RWPE1 (cell line): ENCODE measurements around the gene PCDH10.
A peak's percentile ranks its signal among the peaks of the same experiment; 100 is the strongest.

Experiments
- CTCF ChIA-PET: fragments of 350-600 bp; sonication (Branson Sonifier 250); formaldehyde crosslinking; extraction: SDS; loops from one replicate; lab custom pipeline; 2021; lab: Yijun Ruan, JAX
- POLR2A ChIA-PET: fragments of 400-600 bp; formaldehyde crosslinking; extraction: SDS; loops from one replicate; lab custom pipeline; 2020; ENCODE audit warnings: antibody characterized with exemption; ENCODE audit not compliant: low non-redundant PET; lab: Yijun Ruan, JAX
- DNase-seq: peaks from one replicate; pipeline ENCODE4 v3.0.0; 2012; ENCODE audit warnings: low spot score
- H3K27ac ChIP-seq: fragments of 450-650 bp; 2 replicates; pipeline ENCODE4 v1.5.1; 2017
- CTCF ChIP-seq: fragments of 450-650 bp; conservative IDR thresholded peaks from 2 replicates; pipeline ENCODE4 v1.5.1; 2017; ENCODE audit warnings: low read depth, mild to moderate bottlenecking

The PCDH10 gene

GRCh38 chr4:133148690-133149363 is at the start of gene PCDH10:
Gene PCDH10 (plus strand): TSS chr4:133149294. CDS start chr4:133150141, 847 bp downstream.
- DNase-seq, result peak; percentile 93
- POLR2A ChIA-PET, result no interaction called here
- 0 out of 2 replicates have a peak within 1 kb of the TSS, but pooled peaks have one; percentile 4 for H3K27ac ChIP-seq
- CTCF ChIA-PET, result no interaction called here
- TF ChIP-seq CTCF, result no peak

GRCh38 chr4:133102043-133102442 is 47.1 kb upstream of the PCDH10 start:
- POLR2A ChIA-PET, result no interaction called here
- no peak overlapping the region for H3K27ac ChIP-seq
- TF ChIP-seq CTCF, result no peak

GRCh38 chr4:133102612-133103409 is 46.3 kb upstream of the PCDH10 start:
- ChIA-PET CTCF (interaction anchor here (0.6 kb wide), 1 partner anchor 1740 kb away, joined by 3 read pairs; no protein-coding TSS in a partner anchor), POLR2A (no interaction called here)
- no peak overlapping the region for H3K27ac ChIP-seq
- DNase-seq, result no peak
- no peak for TF ChIP-seq CTCF

More at GRCh38 chr4:133102043-133102442, 47.1 kb upstream of the PCDH10 start:
- DNase-seq, result no peak
- CTCF ChIA-PET, result no interaction called here

- ChIA-PET CTCF (no interaction called here), POLR2A (no interaction called here)
- no peak for DNase-seq
Observed at GRCh38 chr4:133112641-133113040, 36.5 kb upstream of the PCDH10 start.

GRCh38 chr4:133124746-133125145 is 24.3 kb upstream of the PCDH10 start:
- CTCF ChIA-PET, result no interaction called here
- POLR2A ChIA-PET, result no interaction called here

More at GRCh38 chr4:133112641-133113040, 36.5 kb upstream of the PCDH10 start:
- no peak overlapping the region for H3K27ac ChIP-seq
- no peak for TF ChIP-seq CTCF

More at GRCh38 chr4:133124746-133125145, 24.3 kb upstream of the PCDH10 start:
- H3K27ac ChIP-seq, result no peak overlapping the region
- no peak for TF ChIP-seq CTCF
- DNase-seq, result no peak
